Progenitor cell of endocrine pancreas (in vitro differentiated cells): ENCODE data around the gene SAP25. TPM values are rescaled to one million over a fixed set of nuclear protein-coding genes. Genes with fewer than 3 reads are reported as not detected.

Source experiments
- DNase-seq: peaks from one replicate; pipeline ENCODE4 v3.0.0; 2021; ENCODE audit warnings: low spot score; ENCODE audit not compliant: unreplicated experiment
- H3K27ac Mint-ChIP-seq: 2 replicates; pipeline ENCODE4 v1.8.0; 2021; ENCODE audit warnings: mild to moderate bottlenecking, moderate library complexity, mixed read lengths
- H3K27me3 Mint-ChIP-seq: 2 replicates; pipeline ENCODE4 v1.8.0; 2021; ENCODE audit warnings: mixed read lengths
- H3K36me3 Mint-ChIP-seq: 2 replicates; pipeline ENCODE4 v1.8.0; 2022; ENCODE audit warnings: mixed read lengths; ENCODE audit not compliant: insufficient read depth
- H3K4me1 Mint-ChIP-seq: 2 replicates; pipeline ENCODE4 v1.8.0; 2021; ENCODE audit warnings: low read depth, mixed read lengths
- H3K4me3 Mint-ChIP-seq: 2 replicates; pipeline ENCODE4 v1.8.0; 2021; ENCODE audit warnings: low read depth, mild to moderate bottlenecking, moderate library complexity, mixed read lengths
- H3K9me3 Mint-ChIP-seq: 2 replicates; pipeline ENCODE4 v1.8.0; 2021; ENCODE audit warnings: low read depth, mixed read lengths
- total RNA-seq: library from RNA; stranded (reverse); gene quantifications from 2 replicates; pipeline ENCODE4 v1.2.1, GENCODE V29; 2021
- TF ChIP-seq, protein P1 (sequence below): fragments of 200-600 bp; sonication (generic); IDR thresholded peaks from one replicate; pipeline ENCODE4 v1.5.0; 2021; ENCODE audit warnings: antibody characterized with exemption, mild to moderate bottlenecking; ENCODE audit not compliant: unreplicated experiment

Gene SAP25
- total RNA-seq, 1 donor from 2014 or later: 7.7 TPM

DNA sequence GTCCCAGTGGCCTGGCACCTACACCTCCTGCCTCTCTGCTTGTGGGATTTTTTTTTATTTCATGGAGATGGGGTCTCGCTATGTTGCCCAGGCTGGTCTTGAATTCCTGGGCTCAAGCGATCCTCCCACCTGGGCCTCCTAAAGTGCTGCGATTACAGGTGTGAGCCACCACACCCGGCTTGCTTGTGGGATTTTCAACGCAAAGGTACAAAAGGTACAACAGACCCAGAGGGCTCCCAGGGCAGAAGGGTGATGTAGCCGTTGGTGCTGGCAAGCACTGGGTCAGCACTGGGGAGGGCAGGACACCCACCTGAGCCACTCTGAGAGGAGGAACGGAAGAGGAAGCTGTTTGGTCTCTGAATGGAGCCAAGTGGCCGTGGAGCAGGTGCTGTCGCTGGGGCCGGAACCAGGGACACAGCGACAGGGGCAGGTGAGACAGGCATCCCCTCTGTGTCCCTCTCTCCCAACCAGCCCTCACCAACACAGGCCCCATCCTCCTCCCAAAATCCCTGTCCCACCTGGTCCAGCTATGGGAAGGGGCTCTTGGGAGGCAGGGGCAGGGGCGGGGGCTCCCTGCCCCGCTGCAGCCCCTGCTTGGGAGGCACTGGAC, 2.8 kb upstream of the SAP25 start:
- H3K27ac Mint-ChIP-seq: no peak overlapping the region
- DNase-seq: no peak
- TF ChIP-seq, protein P1, sequence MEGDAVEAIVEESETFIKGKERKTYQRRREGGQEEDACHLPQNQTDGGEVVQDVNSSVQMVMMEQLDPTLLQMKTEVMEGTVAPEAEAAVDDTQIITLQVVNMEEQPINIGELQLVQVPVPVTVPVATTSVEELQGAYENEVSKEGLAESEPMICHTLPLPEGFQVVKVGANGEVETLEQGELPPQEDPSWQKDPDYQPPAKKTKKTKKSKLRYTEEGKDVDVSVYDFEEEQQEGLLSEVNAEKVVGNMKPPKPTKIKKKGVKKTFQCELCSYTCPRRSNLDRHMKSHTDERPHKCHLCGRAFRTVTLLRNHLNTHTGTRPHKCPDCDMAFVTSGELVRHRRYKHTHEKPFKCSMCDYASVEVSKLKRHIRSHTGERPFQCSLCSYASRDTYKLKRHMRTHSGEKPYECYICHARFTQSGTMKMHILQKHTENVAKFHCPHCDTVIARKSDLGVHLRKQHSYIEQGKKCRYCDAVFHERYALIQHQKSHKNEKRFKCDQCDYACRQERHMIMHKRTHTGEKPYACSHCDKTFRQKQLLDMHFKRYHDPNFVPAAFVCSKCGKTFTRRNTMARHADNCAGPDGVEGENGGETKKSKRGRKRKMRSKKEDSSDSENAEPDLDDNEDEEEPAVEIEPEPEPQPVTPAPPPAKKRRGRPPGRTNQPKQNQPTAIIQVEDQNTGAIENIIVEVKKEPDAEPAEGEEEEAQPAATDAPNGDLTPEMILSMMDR: no peak

DNA sequence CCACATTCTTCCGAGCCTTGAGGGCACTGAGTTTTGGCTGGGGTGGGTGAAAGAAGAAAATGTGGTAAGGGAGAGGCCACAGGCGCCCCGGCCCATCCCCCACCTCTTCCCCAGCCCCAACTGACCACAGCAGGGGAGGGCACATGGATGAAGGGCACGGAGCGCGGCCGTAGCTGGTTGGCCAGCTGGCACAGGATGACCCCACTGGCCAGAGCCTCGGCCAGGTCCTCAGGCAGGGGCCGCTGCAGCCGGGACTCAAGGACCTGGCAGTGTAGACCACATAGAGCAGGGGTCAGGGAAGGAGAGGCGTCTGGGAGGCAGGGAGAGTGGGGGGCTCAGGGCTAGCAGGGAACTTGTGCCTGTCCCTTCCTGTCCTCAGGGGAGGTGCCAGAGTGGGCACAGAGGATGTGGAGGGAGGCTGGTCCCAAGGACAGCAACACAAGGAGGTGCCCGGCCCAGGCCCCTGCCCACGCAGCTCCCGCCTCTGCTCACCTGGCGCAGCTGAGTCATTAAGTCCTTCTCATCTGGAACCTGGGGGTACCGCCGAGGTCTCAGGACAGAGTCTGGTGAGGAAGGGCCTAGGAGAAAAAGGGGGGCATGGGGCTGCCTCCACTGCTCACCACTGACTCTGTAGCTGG, 2.2 kb upstream of the SAP25 start:
- peaks cover 7% of the 10 kb centered on the region for H3K36me3 Mint-ChIP-seq
- DNase-seq: no peak
- no peak overlapping the region for H3K4me3 Mint-ChIP-seq
- no peaks in the 10 kb centered on the region for H3K9me3 Mint-ChIP-seq
- no peak overlapping the region for H3K27ac Mint-ChIP-seq
- no peaks in the 10 kb centered on the region for H3K27me3 Mint-ChIP-seq
- TF ChIP-seq, protein P1: no peak
- H3K4me1 Mint-ChIP-seq: peaks cover 7% of the 10 kb centered on the region

More for the DNA sequence above, 2.8 kb upstream of the SAP25 start:
- Mint-ChIP-seq H3K36me3 (peaks cover 7% of the 10 kb centered on the region), H3K27me3 (no peaks in the 10 kb centered on the region), H3K4me1 (peaks cover 7% of the 10 kb centered on the region), H3K4me3 (no peak overlapping the region), H3K9me3 (no peaks in the 10 kb centered on the region)

DNA sequence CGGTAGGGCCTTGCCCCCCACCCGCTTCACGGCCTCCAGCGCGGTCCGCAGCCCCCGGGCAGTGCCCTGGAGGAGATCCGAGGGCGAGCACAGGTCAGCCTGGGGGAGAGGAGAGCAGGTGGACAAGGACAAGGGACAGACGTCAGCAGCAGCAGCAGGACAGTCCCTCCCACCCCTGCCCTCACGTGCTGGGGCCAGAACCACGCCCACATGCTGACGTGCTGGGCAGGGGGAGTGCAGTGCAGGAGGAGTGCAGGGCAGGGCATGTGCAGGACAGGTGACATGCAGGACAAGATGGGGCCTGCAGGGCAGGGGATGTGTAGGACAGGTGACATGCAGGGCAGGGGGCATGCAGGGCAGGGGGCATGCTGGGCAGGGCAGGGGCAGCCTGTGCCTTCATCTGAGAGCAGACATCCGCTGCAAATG, 1.5 kb upstream of the SAP25 start:
- peaks cover 7% of the 10 kb centered on the region for H3K4me1 Mint-ChIP-seq
- DNase-seq: no peak
- H3K36me3 Mint-ChIP-seq: peaks cover 7% of the 10 kb centered on the region
- H3K9me3 Mint-ChIP-seq: no peaks in the 10 kb centered on the region
- H3K27ac Mint-ChIP-seq: no peak overlapping the region
- H3K27me3 Mint-ChIP-seq: no peaks in the 10 kb centered on the region
- no peak overlapping the region for H3K4me3 Mint-ChIP-seq
- TF ChIP-seq, protein P1: no peak

DNA sequence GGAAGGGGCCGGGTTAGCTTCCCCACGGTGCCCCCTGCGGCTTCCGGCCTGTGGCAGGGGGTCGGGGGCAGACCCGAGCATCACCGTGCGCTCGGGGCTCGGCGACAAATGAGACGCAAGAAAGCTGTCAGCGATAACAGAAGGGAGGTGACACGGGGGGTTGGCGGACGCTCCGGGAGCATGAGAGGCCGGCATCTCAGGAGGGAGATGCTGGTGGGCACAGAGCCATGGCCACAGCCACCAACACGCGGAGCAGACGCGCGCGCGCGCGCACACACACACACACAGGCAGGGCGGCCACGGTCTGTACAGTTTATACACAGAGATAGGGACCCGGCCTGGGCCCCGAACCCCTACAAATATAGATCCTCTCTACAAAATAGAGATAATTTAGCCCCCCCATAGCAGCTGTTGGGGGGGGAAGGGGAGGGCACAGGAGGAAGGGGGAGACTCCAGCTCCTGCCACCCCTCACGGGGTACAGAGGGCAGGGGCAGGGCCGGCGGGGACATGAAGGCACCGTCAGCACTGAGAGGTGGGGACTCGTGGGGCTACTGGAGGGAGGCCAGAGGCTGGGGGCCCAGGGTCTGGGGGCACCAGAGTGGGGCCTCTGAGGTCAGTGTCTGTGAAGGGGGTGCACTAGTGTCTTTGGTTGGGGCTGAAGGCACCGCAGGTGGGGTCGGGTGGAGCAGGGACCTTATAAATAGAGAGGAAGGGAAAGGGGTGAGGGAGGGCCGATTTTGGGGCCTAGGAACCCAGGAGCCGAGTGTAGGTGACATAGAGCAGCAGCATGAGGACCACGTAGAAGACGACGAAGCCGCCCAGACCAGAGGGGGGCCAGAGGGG, 884 bp upstream of the SAP25 start:
- H3K27me3 Mint-ChIP-seq: no peaks in the 10 kb centered on the region
- peaks cover 7% of the 10 kb centered on the region for H3K36me3 Mint-ChIP-seq
- no peak overlapping the region for H3K27ac Mint-ChIP-seq
- H3K4me1 Mint-ChIP-seq: peaks cover 7% of the 10 kb centered on the region
- no peak for DNase-seq
- TF ChIP-seq, protein P1: no peak
- H3K4me3 Mint-ChIP-seq: no peak overlapping the region
- no peaks in the 10 kb centered on the region for H3K9me3 Mint-ChIP-seq

DNA sequence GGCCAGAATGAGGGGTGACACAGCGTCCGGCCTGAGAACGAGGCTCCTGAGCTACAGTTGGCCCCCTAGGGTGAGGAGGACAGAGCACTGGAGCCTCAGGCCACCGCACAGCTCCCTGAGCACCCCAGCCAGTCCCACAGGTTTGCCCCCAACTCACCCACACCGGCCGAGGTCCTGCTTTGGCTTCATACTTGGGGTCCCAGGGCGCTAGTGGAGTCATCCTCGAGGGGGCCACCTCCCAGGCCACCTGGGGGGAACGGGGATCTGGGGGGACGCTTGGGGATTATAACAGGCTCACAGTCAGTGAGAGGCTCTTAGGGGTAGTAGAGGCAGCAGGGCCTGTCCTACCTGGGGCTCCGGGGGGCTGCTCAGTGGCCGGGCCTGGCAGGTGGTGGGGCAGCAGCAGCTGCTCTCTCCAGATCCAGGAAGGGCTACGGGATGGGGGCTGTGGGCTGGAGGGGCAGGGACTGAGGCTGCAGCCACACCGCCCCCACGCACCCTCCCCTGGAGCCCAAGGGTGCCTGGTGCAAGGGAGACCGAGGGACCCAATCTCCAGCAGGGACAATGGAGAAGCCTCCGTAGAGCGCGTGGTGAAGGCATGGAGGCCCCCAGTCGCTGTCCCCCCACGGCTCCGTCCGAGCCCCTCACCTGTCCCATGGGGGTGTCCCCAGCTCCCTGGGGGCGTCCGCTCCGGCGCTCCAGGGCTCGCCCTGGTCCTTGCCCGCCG, 588 bp downstream of the SAP25 start:
- TF ChIP-seq, protein P1: no peak
- Mint-ChIP-seq H3K27ac (no peak overlapping the region), H3K27me3 (no peaks in the 10 kb centered on the region), H3K36me3 (peaks cover 5% of the 10 kb centered on the region), H3K9me3 (no peaks in the 10 kb centered on the region), H3K4me1 (peaks cover 13% of the 10 kb centered on the region), H3K4me3 (no peak overlapping the region)
- DNase-seq: no peak
